OCI-LY1 (cell line): ENCODE results near the gene CMTR1.

Source experiments
- H2AFZ ChIP-seq: fragments of 200-600 bp; sonication (generic), shearing (Covaris generic); 2 replicates; pipeline ENCODE4 v1.6.0; 2014; ENCODE audit warnings: antibody characterized with exemption, mild to moderate bottlenecking, low read length
- H3F3A ChIP-seq: fragments of 200-600 bp; sonication (generic), shearing (Covaris generic); 2 replicates; pipeline ENCODE4 v1.6.0; 2014; ENCODE audit warnings: mild to moderate bottlenecking, antibody characterized with exemption, low read length, moderate library complexity; ENCODE audit not compliant: insufficient read depth
- H3K27ac ChIP-seq: fragments of 200-600 bp; sonication (generic); 2 replicates; pipeline ENCODE4 v1.5.1; 2014; ENCODE audit warnings: low read length, mixed run types, mild to moderate bottlenecking, low read depth; ENCODE audit not compliant: poor library complexity, severe bottlenecking
- H3K27me3 ChIP-seq: fragments of 200-600 bp; sonication (generic); 2 replicates; pipeline ENCODE4 v1.6.0; 2014; ENCODE audit warnings: antibody characterized with exemption, mild to moderate bottlenecking, low read length, moderate library complexity; ENCODE audit not compliant: insufficient read depth
- H3K36me3 ChIP-seq: fragments of 200-600 bp; sonication (generic); 2 replicates; pipeline ENCODE4 v1.6.1; 2014; ENCODE audit warnings: mild to moderate bottlenecking, antibody characterized with exemption, low read length, moderate library complexity, mixed read lengths; ENCODE audit not compliant: insufficient read depth
- H3K4me1 ChIP-seq: fragments of 200-600 bp; sonication (generic); 2 replicates; pipeline ENCODE4 v1.5.1; 2014; ENCODE audit warnings: mild to moderate bottlenecking, low read length, moderate library complexity; ENCODE audit not compliant: insufficient read depth, severe bottlenecking
- H3K4me2 ChIP-seq: fragments of 200-600 bp; sonication (generic), shearing (Covaris generic); 2 replicates; pipeline ENCODE4 v1.6.1; 2014; ENCODE audit warnings: low read length
- H3K4me3 ChIP-seq: fragments of 200-600 bp; sonication (generic); 2 replicates; pipeline ENCODE4 v1.5.1; 2014; ENCODE audit warnings: low read length, low read depth, mild to moderate bottlenecking, mixed read lengths; ENCODE audit not compliant: poor library complexity, severe bottlenecking
- H3K79me2 ChIP-seq: fragments of 200-600 bp; shearing (Covaris generic); 2 replicates; pipeline ENCODE4 v1.6.1; 2016; ENCODE audit warnings: mixed run types, low read length, mixed read lengths; ENCODE audit not compliant: insufficient read depth
- H3K9ac ChIP-seq: fragments of 200-600 bp; sonication (generic), shearing (Covaris generic); 2 replicates; pipeline ENCODE4 v1.6.1; 2014; ENCODE audit warnings: mild to moderate bottlenecking, low read length, mixed read lengths
- H3K9me2 ChIP-seq: fragments of 200-600 bp; sonication (generic), shearing (Covaris generic); 2 replicates; pipeline ENCODE4 v1.6.1; 2014; ENCODE audit warnings: low read depth, mild to moderate bottlenecking, low read length, mixed read lengths
- H3K9me3 ChIP-seq: fragments of 200-600 bp; shearing (Covaris generic); 2 replicates; pipeline ENCODE4 v1.6.1; 2014; ENCODE audit warnings: low read length, mixed read lengths
- H4K20me1 ChIP-seq: fragments of 200-600 bp; sonication (generic), shearing (Covaris generic); 2 replicates; pipeline ENCODE4 v1.6.0; 2016; ENCODE audit warnings: mild to moderate bottlenecking, low read length; ENCODE audit not compliant: insufficient read depth
- CTCF ChIP-seq: fragments of 200-600 bp; sonication (generic), shearing (Covaris generic); IDR thresholded peaks from 2 replicates; pipeline ENCODE4 v1.5.1; 2017; ENCODE audit warnings: mild to moderate bottlenecking, antibody characterized with exemption, low read length, moderate library complexity, mixed read lengths
- EZH2 ChIP-seq: fragments of 200-600 bp; sonication (generic), shearing (Covaris generic); IDR thresholded peaks from 2 replicates; pipeline ENCODE4 v1.8.0; 2017; ENCODE audit warnings: borderline replicate concordance, mixed run types, mild to moderate bottlenecking, antibody characterized with exemption, low read length, moderate library complexity, mixed read lengths

The CMTR1 gene

GRCh38 chr6:37504024-37504423, 71.0 kb downstream of the CMTR1 start:
- no peaks in the 10 kb centered on the region for H3K9me2 ChIP-seq
- no peaks in the 10 kb centered on the region for H3K36me3 ChIP-seq
- H3K79me2 ChIP-seq = 0 out of 2 replicates have a peak, but pooled peaks cover 3% of the 10 kb centered on the region
- no peaks in the 10 kb centered on the region for H3F3A ChIP-seq
- H3K4me1 ChIP-seq = peaks cover 32% of the 10 kb centered on the region
- no peaks in the 10 kb centered on the region for H3K9me3 ChIP-seq
- H2AFZ ChIP-seq = no peak overlapping the region
- H4K20me1 ChIP-seq = no peaks in the 10 kb centered on the region
- no peak overlapping the region for H3K27ac ChIP-seq
- H3K4me3 ChIP-seq = no peak overlapping the region
- H3K9ac ChIP-seq = no peak overlapping the region
- no peak overlapping the region; the same call in 1 of the 2 replicates for H3K4me2 ChIP-seq
- no peak for TF ChIP-seq EZH2
- TF ChIP-seq CTCF = no peak
- no peaks in the 10 kb centered on the region for H3K27me3 ChIP-seq

- no peaks in the 10 kb centered on the region for H4K20me1 ChIP-seq
- TF ChIP-seq CTCF = no peak
- no peak for TF ChIP-seq EZH2
These were observed 73.5 kb downstream of the CMTR1 start for GRCh38 chr6:37506479-37506878.

GRCh38 chr6:37507077-37507476, 74.1 kb downstream of the CMTR1 start:
- Histone ChIP-seq H3K4me2 (no peak overlapping the region), H3K79me2 (no peaks in the 10 kb centered on the region), H3F3A (no peaks in the 10 kb centered on the region), H3K4me1 (peaks cover 23% of the 10 kb centered on the region), H2AFZ (no peak overlapping the region), H3K27ac (no peak overlapping the region), H3K36me3 (no peaks in the 10 kb centered on the region), H3K9ac (no peak overlapping the region), H3K9me2 (no peaks in the 10 kb centered on the region), H3K9me3 (no peaks in the 10 kb centered on the region), H4K20me1 (no peaks in the 10 kb centered on the region), H3K27me3 (peaks cover 4% of the 10 kb centered on the region; the same call in 1 of the 2 replicates), H3K4me3 (no peak overlapping the region)
- no peak for TF ChIP-seq CTCF
- TF ChIP-seq EZH2 = no peak

More at GRCh38 chr6:37506479-37506878, 73.5 kb downstream of the CMTR1 start:
- Histone ChIP-seq H3K4me3 (no peak overlapping the region), H3K36me3 (no peaks in the 10 kb centered on the region), H3K9ac (no peak overlapping the region), H3K4me1 (peaks cover 28% of the 10 kb centered on the region), H3K9me2 (no peaks in the 10 kb centered on the region), H3K79me2 (no peaks in the 10 kb centered on the region), H3K9me3 (no peaks in the 10 kb centered on the region), H2AFZ (no peak overlapping the region), H3K27me3 (no peaks in the 10 kb centered on the region; the same call in 1 of the 2 replicates), H3K4me2 (no peak overlapping the region), H3K27ac (no peak overlapping the region), H3F3A (no peaks in the 10 kb centered on the region)
